ENCODE measurements around the gene LRRD1.
"Not testable (repeated sequence)": the region's sequence is repeated elsewhere in the genome, so short reads cannot be mapped to it uniquely, and the experiment has no call there.

The LRRD1 gene

GRCh38 chr7:92206672-92207071, 27.7 kb upstream of the LRRD1 start:
- Histone ChIP-seq H3K36me3 (peaks cover 57% of the 10 kb centered on the region), H3K27me3 (ENCODE audit: insufficient read depth, low read depth, severe bottlenecking) (no peaks in the 10 kb centered on the region), H3K4me3 (ENCODE audit: low read depth, low read length) (no peak overlapping the region), H3K27ac (no peak overlapping the region), H3K9me3 (ENCODE audit: severe bottlenecking) (no peaks in the 10 kb centered on the region)
- no peak for DNase-seq
- no peak for TF ChIP-seq CTCF (IDR thresholded peaks at IDR 0.05; ENCODE audit: low read depth, low read length)

GRCh38 chr7:92205987-92206386, 27.0 kb upstream of the LRRD1 start:
- no peak for TF ChIP-seq CTCF (IDR thresholded peaks at IDR 0.05; ENCODE audit: low read depth, low read length)
- DNase-seq, result no peak
- no peaks in the 10 kb centered on the region for H3K27me3 ChIP-seq (ENCODE audit: insufficient read depth, low read depth, severe bottlenecking)
- H3K27ac ChIP-seq, result no peak overlapping the region
- no peaks in the 10 kb centered on the region for H3K9me3 ChIP-seq (ENCODE audit: severe bottlenecking)
- H3K4me3 ChIP-seq (ENCODE audit: low read depth, low read length), result no peak overlapping the region
- peaks cover 50% of the 10 kb centered on the region for H3K36me3 ChIP-seq

GRCh38 chr7:92200791-92201190, 21.8 kb upstream of the LRRD1 start:
- Histone ChIP-seq H3K27ac (no peak overlapping the region), H3K27me3 (ENCODE audit: insufficient read depth, low read depth, severe bottlenecking) (no peaks in the 10 kb centered on the region), H3K36me3 (peaks cover 45% of the 10 kb centered on the region), H3K4me3 (ENCODE audit: low read depth, low read length) (no peak overlapping the region), H3K9me3 (ENCODE audit: severe bottlenecking) (no peaks in the 10 kb centered on the region)
- DNase-seq, result no peak
- no peak for TF ChIP-seq CTCF (IDR thresholded peaks at IDR 0.05; ENCODE audit: low read depth, low read length)

- H3K36me3 ChIP-seq, result no peaks in the 10 kb centered on the region; the same call in 1 of the 2 replicates
- H3K4me3 ChIP-seq (ENCODE audit: low read depth, low read length), result no peak overlapping the region
- no peak for DNase-seq
- H3K9me3 ChIP-seq (ENCODE audit: severe bottlenecking), result peaks cover 19% of the 10 kb centered on the region
- TF ChIP-seq CTCF (IDR thresholded peaks at IDR 0.05; ENCODE audit: low read depth, low read length), result no peak
- no peak overlapping the region for H3K27ac ChIP-seq
- no peaks in the 10 kb centered on the region for H3K27me3 ChIP-seq (ENCODE audit: insufficient read depth, low read depth, severe bottlenecking)
Observed at GRCh38 chr7:92192326-92192725, 13.4 kb upstream of the LRRD1 start.

GRCh38 chr7:92189246-92189645, 10.3 kb upstream of the LRRD1 start:
- not testable (repeated sequence) for H3K36me3 ChIP-seq; H3K4me3 ChIP-seq (ENCODE audit: low read depth, low read length); H3K27ac ChIP-seq; DNase-seq; H3K27me3 ChIP-seq (ENCODE audit: insufficient read depth, low read depth, severe bottlenecking)
- peaks cover 20% of the 10 kb centered on the region for H3K9me3 ChIP-seq (ENCODE audit: severe bottlenecking)

- not testable (repeated sequence) for H3K27me3 ChIP-seq (ENCODE audit: insufficient read depth, low read depth, severe bottlenecking); H3K4me3 ChIP-seq (ENCODE audit: low read depth, low read length); H3K27ac ChIP-seq; H3K36me3 ChIP-seq; DNase-seq
- H3K9me3 ChIP-seq (ENCODE audit: severe bottlenecking), result peaks cover 12% of the 10 kb centered on the region
Observed at GRCh38 chr7:92184294-92184693, 5.4 kb upstream of the LRRD1 start.

- H3K27ac ChIP-seq, result no peak overlapping the region
- TF ChIP-seq CTCF (IDR thresholded peaks at IDR 0.05; ENCODE audit: low read depth, low read length), result no peak
- H3K27me3 ChIP-seq (ENCODE audit: insufficient read depth, low read depth, severe bottlenecking), result no peaks in the 10 kb centered on the region
- H3K9me3 ChIP-seq (ENCODE audit: severe bottlenecking), result no peaks in the 10 kb centered on the region
- H3K36me3 ChIP-seq, result no peaks in the 10 kb centered on the region
- no peak overlapping the region for H3K4me3 ChIP-seq (ENCODE audit: low read depth, low read length)
- no peak for DNase-seq
Observed at GRCh38 chr7:92177362-92177761, 1.6 kb downstream of the LRRD1 start.

GRCh38 chr7:92169529-92169928, 9.4 kb downstream of the LRRD1 start:
- H3K9me3 ChIP-seq (ENCODE audit: severe bottlenecking); H3K27me3 ChIP-seq (ENCODE audit: insufficient read depth, low read depth, severe bottlenecking); H3K4me3 ChIP-seq (ENCODE audit: low read depth, low read length); H3K27ac ChIP-seq; DNase-seq; H3K36me3 ChIP-seq: not testable (repeated sequence)

Measured in WERI-Rb-1 (cell line).